OCI-LY1 (cell line): Measurements from ENCODE around the gene FZR1.

Experiments used
- H2AFZ ChIP-seq: fragments of 200-600 bp; sonication (generic), shearing (Covaris generic); 2 replicates; pipeline ENCODE4 v1.6.0; 2014; ENCODE audit warnings: antibody characterized with exemption, mild to moderate bottlenecking, low read length
- H3F3A ChIP-seq: fragments of 200-600 bp; sonication (generic), shearing (Covaris generic); 2 replicates; pipeline ENCODE4 v1.6.0; 2014; ENCODE audit warnings: mild to moderate bottlenecking, antibody characterized with exemption, low read length, moderate library complexity; ENCODE audit not compliant: insufficient read depth
- H3K27ac ChIP-seq: fragments of 200-600 bp; sonication (generic); 2 replicates; pipeline ENCODE4 v1.5.1; 2014; ENCODE audit warnings: low read length, mixed run types, mild to moderate bottlenecking, low read depth; ENCODE audit not compliant: poor library complexity, severe bottlenecking
- H3K27me3 ChIP-seq: fragments of 200-600 bp; sonication (generic); 2 replicates; pipeline ENCODE4 v1.6.0; 2014; ENCODE audit warnings: antibody characterized with exemption, mild to moderate bottlenecking, low read length, moderate library complexity; ENCODE audit not compliant: insufficient read depth
- H3K36me3 ChIP-seq: fragments of 200-600 bp; sonication (generic); 2 replicates; pipeline ENCODE4 v1.6.1; 2014; ENCODE audit warnings: mild to moderate bottlenecking, antibody characterized with exemption, low read length, moderate library complexity, mixed read lengths; ENCODE audit not compliant: insufficient read depth
- H3K4me1 ChIP-seq: fragments of 200-600 bp; sonication (generic); 2 replicates; pipeline ENCODE4 v1.5.1; 2014; ENCODE audit warnings: mild to moderate bottlenecking, low read length, moderate library complexity; ENCODE audit not compliant: insufficient read depth, severe bottlenecking
- H3K4me2 ChIP-seq: fragments of 200-600 bp; sonication (generic), shearing (Covaris generic); 2 replicates; pipeline ENCODE4 v1.6.1; 2014; ENCODE audit warnings: low read length
- H3K4me3 ChIP-seq: fragments of 200-600 bp; sonication (generic); 2 replicates; pipeline ENCODE4 v1.5.1; 2014; ENCODE audit warnings: low read length, low read depth, mild to moderate bottlenecking, mixed read lengths; ENCODE audit not compliant: poor library complexity, severe bottlenecking
- H3K79me2 ChIP-seq: fragments of 200-600 bp; shearing (Covaris generic); 2 replicates; pipeline ENCODE4 v1.6.1; 2016; ENCODE audit warnings: mixed run types, low read length, mixed read lengths; ENCODE audit not compliant: insufficient read depth
- H3K9ac ChIP-seq: fragments of 200-600 bp; sonication (generic), shearing (Covaris generic); 2 replicates; pipeline ENCODE4 v1.6.1; 2014; ENCODE audit warnings: mild to moderate bottlenecking, low read length, mixed read lengths
- H3K9me2 ChIP-seq: fragments of 200-600 bp; sonication (generic), shearing (Covaris generic); 2 replicates; pipeline ENCODE4 v1.6.1; 2014; ENCODE audit warnings: low read depth, mild to moderate bottlenecking, low read length, mixed read lengths
- H3K9me3 ChIP-seq: fragments of 200-600 bp; shearing (Covaris generic); 2 replicates; pipeline ENCODE4 v1.6.1; 2014; ENCODE audit warnings: low read length, mixed read lengths
- H4K20me1 ChIP-seq: fragments of 200-600 bp; sonication (generic), shearing (Covaris generic); 2 replicates; pipeline ENCODE4 v1.6.0; 2016; ENCODE audit warnings: mild to moderate bottlenecking, low read length; ENCODE audit not compliant: insufficient read depth
- CTCF ChIP-seq: fragments of 200-600 bp; sonication (generic), shearing (Covaris generic); IDR thresholded peaks from 2 replicates; pipeline ENCODE4 v1.5.1; 2017; ENCODE audit warnings: mild to moderate bottlenecking, antibody characterized with exemption, low read length, moderate library complexity, mixed read lengths
- EZH2 ChIP-seq: fragments of 200-600 bp; sonication (generic), shearing (Covaris generic); IDR thresholded peaks from 2 replicates; pipeline ENCODE4 v1.8.0; 2017; ENCODE audit warnings: borderline replicate concordance, mixed run types, mild to moderate bottlenecking, antibody characterized with exemption, low read length, moderate library complexity, mixed read lengths

The FZR1 gene

GRCh38 chr19:3471954-3472655, 34.0 kb upstream of the FZR1 start:
- H3K79me2 ChIP-seq = no peaks in the 10 kb centered on the region
- no peaks in the 10 kb centered on the region for H4K20me1 ChIP-seq
- H3K9me3 ChIP-seq = 0 out of 2 replicates have a peak, but pooled peaks cover 2% of the 10 kb centered on the region
- H3K36me3 ChIP-seq = no peaks in the 10 kb centered on the region; the same call in 1 of the 2 replicates
- H3K27me3 ChIP-seq = no peaks in the 10 kb centered on the region
- no peaks in the 10 kb centered on the region for H3K9me2 ChIP-seq
- no peak overlapping the region for H3K9ac ChIP-seq
- H3K4me1 ChIP-seq = no peaks in the 10 kb centered on the region
- no peak overlapping the region for H3K4me3 ChIP-seq
- H3K27ac ChIP-seq = no peak overlapping the region
- no peaks in the 10 kb centered on the region for H3F3A ChIP-seq
- no peak overlapping the region for H2AFZ ChIP-seq
- H3K4me2 ChIP-seq = no peak overlapping the region
- TF ChIP-seq EZH2 = no peak
- peak; percentile 70; the same call in 1 of the 2 replicates for TF ChIP-seq CTCF

GRCh38 chr19:3474010-3474409, 32.1 kb upstream of the FZR1 start:
- H3K4me3 ChIP-seq = no peak overlapping the region
- TF ChIP-seq EZH2 (no peak), CTCF (no peak)

GRCh38 chr19:3474614-3475013, 31.5 kb upstream of the FZR1 start:
- no peak overlapping the region for H3K4me2 ChIP-seq
- no peak for TF ChIP-seq EZH2
- TF ChIP-seq CTCF = no peak
- no peaks in the 10 kb centered on the region for H3K27me3 ChIP-seq
- no peaks in the 10 kb centered on the region for H3K79me2 ChIP-seq
- peaks cover 4% of the 10 kb centered on the region for H3K4me1 ChIP-seq
- no peaks in the 10 kb centered on the region for H3F3A ChIP-seq
- H3K9me3 ChIP-seq = no peaks in the 10 kb centered on the region
- H3K27ac ChIP-seq = no peak overlapping the region
- H3K9ac ChIP-seq = no peak overlapping the region
- no peaks in the 10 kb centered on the region for H4K20me1 ChIP-seq
- H2AFZ ChIP-seq = no peak overlapping the region
- H3K4me3 ChIP-seq = no peak overlapping the region
- H3K9me2 ChIP-seq = no peaks in the 10 kb centered on the region
- H3K36me3 ChIP-seq = no peaks in the 10 kb centered on the region

More at GRCh38 chr19:3474010-3474409, 32.1 kb upstream of the FZR1 start:
- H3F3A ChIP-seq = no peaks in the 10 kb centered on the region
- H3K9me3 ChIP-seq = no peaks in the 10 kb centered on the region
- H3K36me3 ChIP-seq = no peaks in the 10 kb centered on the region
- H2AFZ ChIP-seq = no peak overlapping the region
- H3K27me3 ChIP-seq = no peaks in the 10 kb centered on the region
- H3K4me2 ChIP-seq = no peak overlapping the region
- no peaks in the 10 kb centered on the region for H3K9me2 ChIP-seq
- H3K4me1 ChIP-seq = peaks cover 4% of the 10 kb centered on the region
- no peaks in the 10 kb centered on the region for H3K79me2 ChIP-seq
- H4K20me1 ChIP-seq = no peaks in the 10 kb centered on the region
- no peak overlapping the region for H3K27ac ChIP-seq
- no peak overlapping the region for H3K9ac ChIP-seq
